ENCODE data around the gene CIC.
"Not testable (repeated sequence)": the region's sequence is repeated elsewhere in the genome, so short reads cannot be mapped to it uniquely, and the experiment has no call there.

GRCh38 chr19:42266928-42267603 lies 2.0 kb upstream of the CIC start:
- not testable (repeated sequence) for TF ChIP-seq CTCF, POLR2A (IDR thresholded peaks at IDR 0.05)

All from esophagus squamous epithelium (tissue), 4 donors.